Activated CD8-positive, alpha-beta T cell treated with anti-CD3 and anti-CD28 coated beads, Interleukin-2, amount 10 ng/mL, durations not matched to agents 7 days and 5 days (primary cell): ENCODE measurements around the gene PTCH2. TPM values are rescaled to one million over a fixed set of nuclear protein-coding genes. Genes with fewer than 3 reads are reported as not detected.
A peak's percentile ranks its signal among the peaks of the same experiment; 100 is the strongest.

Source experiments
- ATAC-seq: fragments of 150-1000 bp; cut with Tn5 transposase; one replicate; pipeline ENCODE4 v1.10.0; 2021; ENCODE audit warnings: moderate library complexity
- CTCF ChIA-PET: fragments of 350-600 bp; sonication (Branson Sonifier 250); formaldehyde crosslinking; loops from one replicate; lab custom pipeline; 2021; ENCODE audit warnings: antibody characterized with exemption; lab: Charles Lee
- POLR2A ChIA-PET: fragments of 350-600 bp; sonication (Branson Sonifier 250); formaldehyde crosslinking; loops from one replicate; lab custom pipeline; 2021; ENCODE audit warnings: antibody characterized with exemption; lab: Charles Lee
- DNase-seq: peaks from one replicate; pipeline ENCODE4 v3.0.0-alpha.2; 2020
- H3K27ac Mint-ChIP-seq: one replicate; pipeline ENCODE4 v1.8.0; 2021; ENCODE audit warnings: mild to moderate bottlenecking, mixed read lengths
- H3K27me3 Mint-ChIP-seq: one replicate; pipeline ENCODE4 v1.8.0; 2021; ENCODE audit warnings: low read depth, mixed read lengths
- H3K36me3 Mint-ChIP-seq: one replicate; pipeline ENCODE4 v1.8.0; 2021; ENCODE audit warnings: low read depth, mixed read lengths
- H3K4me1 Mint-ChIP-seq: one replicate; pipeline ENCODE4 v1.8.0; 2021; ENCODE audit warnings: low read depth, mixed read lengths
- H3K4me3 Mint-ChIP-seq: one replicate; pipeline ENCODE4 v1.8.0; 2021; ENCODE audit warnings: mild to moderate bottlenecking, mixed read lengths
- H3K9me3 Mint-ChIP-seq: one replicate; pipeline ENCODE4 v1.8.0; 2022; ENCODE audit warnings: mixed read lengths; ENCODE audit not compliant: insufficient read depth
- total RNA-seq, 2 experiments: library from RNA; stranded (reverse); gene quantifications; one replicate each; pipeline ENCODE4 v1.2.3, GENCODE V29; 2021

PTCH2 gene, protein sequence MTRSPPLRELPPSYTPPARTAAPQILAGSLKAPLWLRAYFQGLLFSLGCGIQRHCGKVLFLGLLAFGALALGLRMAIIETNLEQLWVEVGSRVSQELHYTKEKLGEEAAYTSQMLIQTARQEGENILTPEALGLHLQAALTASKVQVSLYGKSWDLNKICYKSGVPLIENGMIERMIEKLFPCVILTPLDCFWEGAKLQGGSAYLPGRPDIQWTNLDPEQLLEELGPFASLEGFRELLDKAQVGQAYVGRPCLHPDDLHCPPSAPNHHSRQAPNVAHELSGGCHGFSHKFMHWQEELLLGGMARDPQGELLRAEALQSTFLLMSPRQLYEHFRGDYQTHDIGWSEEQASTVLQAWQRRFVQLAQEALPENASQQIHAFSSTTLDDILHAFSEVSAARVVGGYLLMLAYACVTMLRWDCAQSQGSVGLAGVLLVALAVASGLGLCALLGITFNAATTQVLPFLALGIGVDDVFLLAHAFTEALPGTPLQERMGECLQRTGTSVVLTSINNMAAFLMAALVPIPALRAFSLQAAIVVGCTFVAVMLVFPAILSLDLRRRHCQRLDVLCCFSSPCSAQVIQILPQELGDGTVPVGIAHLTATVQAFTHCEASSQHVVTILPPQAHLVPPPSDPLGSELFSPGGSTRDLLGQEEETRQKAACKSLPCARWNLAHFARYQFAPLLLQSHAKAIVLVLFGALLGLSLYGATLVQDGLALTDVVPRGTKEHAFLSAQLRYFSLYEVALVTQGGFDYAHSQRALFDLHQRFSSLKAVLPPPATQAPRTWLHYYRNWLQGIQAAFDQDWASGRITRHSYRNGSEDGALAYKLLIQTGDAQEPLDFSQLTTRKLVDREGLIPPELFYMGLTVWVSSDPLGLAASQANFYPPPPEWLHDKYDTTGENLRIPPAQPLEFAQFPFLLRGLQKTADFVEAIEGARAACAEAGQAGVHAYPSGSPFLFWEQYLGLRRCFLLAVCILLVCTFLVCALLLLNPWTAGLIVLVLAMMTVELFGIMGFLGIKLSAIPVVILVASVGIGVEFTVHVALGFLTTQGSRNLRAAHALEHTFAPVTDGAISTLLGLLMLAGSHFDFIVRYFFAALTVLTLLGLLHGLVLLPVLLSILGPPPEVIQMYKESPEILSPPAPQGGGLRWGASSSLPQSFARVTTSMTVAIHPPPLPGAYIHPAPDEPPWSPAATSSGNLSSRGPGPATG
- total RNA-seq, result 1 to 10 TPM; 1.3 to 1.4 TPM

DNA sequence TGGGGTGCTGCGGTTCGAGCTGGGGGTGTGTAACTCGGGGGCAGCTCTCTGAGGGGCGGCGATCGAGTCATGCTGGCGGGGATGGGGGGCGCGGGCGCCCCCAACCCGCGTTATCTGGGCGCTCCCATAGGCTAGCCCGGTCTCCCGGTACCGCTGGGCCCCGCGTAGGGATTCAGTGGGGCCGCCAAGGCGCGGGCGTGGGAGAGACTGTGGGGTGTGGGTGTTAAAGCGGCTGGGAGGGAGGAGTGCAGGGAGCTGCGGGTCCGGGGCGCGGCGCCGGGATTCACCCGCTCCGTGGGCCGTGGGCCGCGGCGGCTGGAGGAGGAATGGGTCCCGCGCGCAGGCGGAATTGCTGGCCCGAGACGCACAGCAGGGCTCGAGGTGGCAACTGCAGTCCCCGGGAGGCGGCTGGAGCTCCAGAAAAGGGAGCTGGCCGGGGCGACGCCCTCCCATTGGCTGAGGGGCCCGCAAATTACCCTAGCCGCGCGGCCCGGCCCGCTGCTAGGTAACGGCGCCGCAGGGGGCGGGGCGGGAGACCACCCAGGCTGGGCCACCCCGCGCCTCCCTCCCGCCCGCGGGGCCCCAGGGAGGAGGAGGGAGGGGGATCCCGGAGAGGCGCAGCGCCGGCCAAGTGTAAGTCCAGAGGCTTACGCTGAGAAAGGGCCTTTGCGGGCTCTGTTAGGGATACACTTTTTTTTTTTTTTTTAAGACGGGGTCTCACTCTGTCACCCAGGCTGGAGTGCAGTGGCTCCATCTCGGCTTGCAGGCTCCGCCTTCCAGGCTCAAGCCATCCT, at the start of gene PTCH2:
TSS of gene PTCH2 (minus strand) at position 392 of the 794 bp plus-strand sequence. CDS start at position 71, 321 bp downstream.
- ChIA-PET POLR2A (interaction anchor here (0.6 to 1.2 kb wide), 3 partner anchors 23 to 114 kb away, joined by 4 to 7 read pairs (median 4); no protein-coding TSS in a partner anchor), CTCF (interaction anchor here (2.1 kb wide), 1 partner anchor 43 kb away, joined by 5 read pairs; the partner anchor contains the start of gene PLK3)
- Mint-ChIP-seq H3K9me3 (no peaks in the 10 kb centered on the region), H3K4me1 (peaks cover 4% of the 10 kb centered on the region), H3K27ac (no peak within 1 kb of the TSS), H3K27me3 (peaks cover 16% of the 10 kb centered on the region), H3K4me3 (peak within 1 kb of the TSS; percentile 65), H3K36me3 (peaks cover 9% of the 10 kb centered on the region)
- peak; percentile 70 for ATAC-seq
- DNase-seq, result peak; percentile 33

DNA sequence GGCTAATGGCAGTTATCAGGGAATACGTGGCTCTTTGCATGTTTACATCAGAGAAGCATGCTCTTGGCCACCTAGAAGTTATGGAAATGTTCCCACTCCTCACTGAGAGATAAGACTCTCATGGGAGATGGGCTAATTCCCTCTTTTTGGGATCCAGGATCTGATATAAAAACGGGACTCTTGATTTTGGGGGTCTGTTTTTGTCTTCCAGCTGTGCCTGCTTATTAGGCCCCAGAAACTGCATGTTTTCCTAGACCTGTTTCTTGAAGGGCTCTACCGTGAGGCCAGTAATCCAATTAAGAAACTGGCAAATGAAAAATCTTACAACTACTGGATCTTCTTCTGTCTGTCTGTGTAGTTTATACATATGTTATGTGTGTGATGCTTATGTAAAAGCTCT, 47.0 kb upstream of the PTCH2 start:
- peaks cover 25% of the 10 kb centered on the region for H3K9me3 Mint-ChIP-seq
- POLR2A ChIA-PET, result interaction anchor here (0.6 kb wide), 1 partner anchor 157 kb away, joined by 3 read pairs; no protein-coding TSS in a partner anchor
- H3K4me3 Mint-ChIP-seq, result no peak overlapping the region
- DNase-seq (no peak), ATAC-seq (no peak)
- no peaks in the 10 kb centered on the region for H3K27me3 Mint-ChIP-seq
- no peaks in the 10 kb centered on the region for H3K4me1 Mint-ChIP-seq
- no peak overlapping the region for H3K27ac Mint-ChIP-seq
- CTCF ChIA-PET, result no interaction called here
- H3K36me3 Mint-ChIP-seq, result peaks cover 58% of the 10 kb centered on the region

DNA sequence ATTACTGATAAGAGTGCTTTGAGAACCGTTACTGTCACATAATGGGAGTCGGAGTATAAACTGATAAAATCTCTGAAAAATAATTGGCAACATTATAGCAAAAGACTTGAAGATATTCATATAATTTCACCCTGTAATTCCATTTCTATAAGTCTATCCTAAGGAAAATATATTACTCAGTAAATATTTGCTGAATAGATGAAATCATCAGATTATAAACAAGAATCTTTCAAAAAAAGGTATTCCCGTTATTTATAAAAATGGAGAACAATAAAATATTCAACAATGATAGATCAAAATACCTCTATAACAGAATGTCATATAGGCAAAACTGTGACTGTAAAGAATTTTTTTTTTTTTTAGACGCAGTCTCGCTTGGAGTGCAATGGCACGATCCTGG, 42.4 kb upstream of the PTCH2 start:
- Mint-ChIP-seq H3K4me3 (no peak overlapping the region), H3K36me3 (peaks cover 54% of the 10 kb centered on the region), H3K27me3 (no peaks in the 10 kb centered on the region), H3K4me1 (no peaks in the 10 kb centered on the region), H3K27ac (no peak overlapping the region), H3K9me3 (peaks cover 25% of the 10 kb centered on the region)
- POLR2A ChIA-PET, result interaction anchor here (1.1 kb wide), 1 partner anchor 164 kb away, joined by 4 read pairs; no protein-coding TSS in a partner anchor
- CTCF ChIA-PET, result no interaction called here
- DNase-seq (no peak), ATAC-seq (no peak)

DNA sequence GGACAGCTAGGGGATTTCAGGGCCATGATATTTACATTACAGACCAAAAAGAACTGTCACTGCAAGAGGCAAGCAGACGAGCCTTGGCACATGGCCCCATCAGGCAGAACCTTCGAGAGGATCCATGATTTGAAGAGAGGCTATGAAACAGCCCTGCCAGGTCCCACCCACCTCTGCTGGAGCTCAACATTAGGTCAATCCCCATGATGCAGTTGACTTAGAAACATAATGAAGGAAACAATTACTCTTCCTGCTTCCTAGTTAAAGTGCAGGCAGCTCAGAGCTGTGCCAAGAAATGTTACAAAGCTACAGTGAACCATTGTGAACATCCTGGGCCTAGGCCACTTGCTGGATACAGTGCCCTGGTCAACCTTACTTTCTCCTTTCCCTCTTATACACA, 41.7 kb upstream of the PTCH2 start:
- CTCF ChIA-PET, result interaction anchor here (1.4 to 1.5 kb wide), 2 partner anchors 10 to 48 kb away, joined by 4 read pairs; no protein-coding TSS in a partner anchor
- H3K36me3 Mint-ChIP-seq, result peaks cover 52% of the 10 kb centered on the region
- POLR2A ChIA-PET, result interaction anchor here (1.1 kb wide), 1 partner anchor 163 kb away, joined by 4 read pairs; no protein-coding TSS in a partner anchor
- H3K27ac Mint-ChIP-seq, result no peak overlapping the region
- DNase-seq, result no peak
- no peaks in the 10 kb centered on the region for H3K4me1 Mint-ChIP-seq
- ATAC-seq, result no peak
- H3K27me3 Mint-ChIP-seq, result no peaks in the 10 kb centered on the region
- no peak overlapping the region for H3K4me3 Mint-ChIP-seq
- peaks cover 21% of the 10 kb centered on the region for H3K9me3 Mint-ChIP-seq

DNA sequence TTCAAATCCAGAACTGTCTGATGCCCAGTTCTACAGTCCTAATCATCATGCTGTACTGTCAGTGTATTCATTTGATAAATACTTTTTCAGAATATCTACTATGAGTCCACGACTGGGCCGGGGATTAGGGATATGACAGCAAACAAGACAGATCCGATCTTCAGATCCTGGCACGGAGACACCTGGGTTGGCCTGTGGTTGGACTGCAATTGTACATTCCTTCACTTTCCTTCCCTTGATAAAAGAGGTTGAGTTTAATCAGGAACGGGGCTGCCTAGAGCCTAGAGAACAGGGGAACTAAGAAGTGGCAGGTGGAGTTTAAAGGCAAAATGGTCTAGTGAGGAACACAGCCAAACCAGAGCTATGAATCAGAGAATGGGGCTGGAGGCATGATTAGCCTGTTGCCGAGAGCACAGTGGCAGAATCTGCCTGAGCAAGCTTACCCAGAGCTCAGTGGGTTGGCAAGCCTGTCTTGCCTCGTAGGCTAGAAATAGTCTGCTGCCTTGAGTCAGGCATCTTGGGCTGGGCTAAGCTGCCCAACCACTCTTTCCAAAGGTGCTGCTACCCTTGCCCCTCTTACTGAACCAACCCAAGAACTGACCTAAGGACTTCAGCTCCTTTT, 38.1 kb upstream of the PTCH2 start:
- DNase-seq, result no peak
- ATAC-seq, result no peak
- no peaks in the 10 kb centered on the region for H3K9me3 Mint-ChIP-seq
- ChIA-PET POLR2A (interaction anchor here (0.6 kb wide), 1 partner anchor 151 kb away, joined by 3 read pairs; no protein-coding TSS in a partner anchor), CTCF (interaction anchor here (1.1 kb wide), 1 partner anchor 19 kb away, joined by 3 read pairs; no protein-coding TSS in a partner anchor)
- H3K4me3 Mint-ChIP-seq, result no peak overlapping the region
- H3K36me3 Mint-ChIP-seq, result peaks cover 29% of the 10 kb centered on the region
- H3K27ac Mint-ChIP-seq, result no peak overlapping the region
- H3K4me1 Mint-ChIP-seq, result no peaks in the 10 kb centered on the region
- H3K27me3 Mint-ChIP-seq, result no peaks in the 10 kb centered on the region

DNA sequence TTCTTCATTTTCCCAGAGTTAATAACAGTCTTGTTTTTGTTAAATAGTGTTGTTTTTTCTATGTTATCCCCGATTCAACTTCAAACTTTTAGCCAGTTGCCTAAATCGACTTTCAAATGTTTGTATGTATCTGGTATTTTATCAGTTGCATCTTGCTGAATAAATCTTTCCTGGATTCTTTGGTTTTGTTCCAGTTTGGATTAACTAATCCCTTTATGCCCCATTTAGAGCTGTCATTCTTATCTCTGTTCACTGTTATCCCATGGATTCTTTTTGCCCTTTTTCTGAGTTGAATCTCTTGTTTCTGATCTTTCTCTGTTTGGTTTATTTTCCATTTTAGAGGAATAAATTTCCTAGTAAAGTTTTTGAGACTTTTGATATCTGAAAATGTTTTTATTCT, 31.1 kb upstream of the PTCH2 start:
- DNase-seq (no peak), ATAC-seq (no peak)
- Mint-ChIP-seq H3K27me3 (no peaks in the 10 kb centered on the region), H3K4me3 (no peak overlapping the region), H3K4me1 (no peaks in the 10 kb centered on the region), H3K9me3 (no peaks in the 10 kb centered on the region), H3K27ac (no peak overlapping the region), H3K36me3 (peaks cover 29% of the 10 kb centered on the region)
- CTCF ChIA-PET, result no interaction called here
- POLR2A ChIA-PET, result no interaction called here

DNA sequence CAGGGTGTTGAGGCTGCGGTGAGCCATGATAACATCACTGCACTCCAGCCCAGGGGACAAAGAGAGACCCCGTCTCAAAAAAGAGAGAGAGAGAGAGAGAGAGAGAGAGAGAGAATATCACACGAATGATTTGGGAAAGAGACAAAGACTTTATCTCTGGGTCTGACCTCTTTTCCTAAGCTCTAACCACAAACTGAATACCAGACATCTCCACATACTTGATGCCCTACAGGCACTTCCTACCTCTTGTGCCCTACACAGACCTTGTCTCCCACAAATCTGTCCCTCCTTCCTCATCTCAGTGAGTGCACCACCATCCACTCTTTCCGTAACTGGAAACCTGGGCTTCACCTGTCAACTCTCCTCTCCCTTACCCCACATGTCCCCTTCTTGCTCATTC, 27.0 kb upstream of the PTCH2 start:
- POLR2A ChIA-PET, result no interaction called here
- H3K36me3 Mint-ChIP-seq, result peaks cover 37% of the 10 kb centered on the region
- H3K27me3 Mint-ChIP-seq, result no peaks in the 10 kb centered on the region
- ATAC-seq (no peak), DNase-seq (no peak)
- CTCF ChIA-PET, result no interaction called here
- H3K4me1 Mint-ChIP-seq, result no peaks in the 10 kb centered on the region
- no peak overlapping the region for H3K4me3 Mint-ChIP-seq
- H3K27ac Mint-ChIP-seq, result no peak overlapping the region
- no peaks in the 10 kb centered on the region for H3K9me3 Mint-ChIP-seq

DNA sequence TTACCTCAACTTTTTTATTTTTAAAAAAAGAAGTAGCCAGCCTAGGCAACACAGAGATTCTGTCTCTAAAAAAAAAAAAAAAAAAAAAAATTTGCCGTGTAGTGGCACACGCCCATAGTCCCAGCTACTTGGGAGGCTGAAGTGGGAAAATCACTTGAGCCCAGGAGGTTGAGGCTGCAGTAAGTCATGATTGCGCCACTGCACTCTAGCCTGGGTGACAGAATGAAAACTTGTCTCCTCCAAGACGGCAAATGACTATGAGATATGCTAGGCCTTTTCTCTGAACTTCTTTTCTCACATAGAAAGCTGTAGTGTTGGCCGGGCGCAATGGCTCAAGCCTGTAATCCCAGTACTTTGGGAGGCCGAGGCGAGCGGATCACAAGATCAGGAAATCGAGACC, 24.7 kb upstream of the PTCH2 start:
- DNase-seq, result no peak
- CTCF ChIA-PET, result interaction anchor here (1.5 kb wide), 1 partner anchor 20 kb away, joined by 5 read pairs; no protein-coding TSS in a partner anchor
- Mint-ChIP-seq H3K4me3 (no peak overlapping the region), H3K27ac (no peak overlapping the region), H3K9me3 (no peaks in the 10 kb centered on the region), H3K27me3 (no peaks in the 10 kb centered on the region), H3K4me1 (no peaks in the 10 kb centered on the region), H3K36me3 (peaks cover 32% of the 10 kb centered on the region)
- no peak for ATAC-seq
- POLR2A ChIA-PET, result interaction anchor here (1.4 kb wide), 1 partner anchor 146 kb away, joined by 4 read pairs; no protein-coding TSS in a partner anchor

DNA sequence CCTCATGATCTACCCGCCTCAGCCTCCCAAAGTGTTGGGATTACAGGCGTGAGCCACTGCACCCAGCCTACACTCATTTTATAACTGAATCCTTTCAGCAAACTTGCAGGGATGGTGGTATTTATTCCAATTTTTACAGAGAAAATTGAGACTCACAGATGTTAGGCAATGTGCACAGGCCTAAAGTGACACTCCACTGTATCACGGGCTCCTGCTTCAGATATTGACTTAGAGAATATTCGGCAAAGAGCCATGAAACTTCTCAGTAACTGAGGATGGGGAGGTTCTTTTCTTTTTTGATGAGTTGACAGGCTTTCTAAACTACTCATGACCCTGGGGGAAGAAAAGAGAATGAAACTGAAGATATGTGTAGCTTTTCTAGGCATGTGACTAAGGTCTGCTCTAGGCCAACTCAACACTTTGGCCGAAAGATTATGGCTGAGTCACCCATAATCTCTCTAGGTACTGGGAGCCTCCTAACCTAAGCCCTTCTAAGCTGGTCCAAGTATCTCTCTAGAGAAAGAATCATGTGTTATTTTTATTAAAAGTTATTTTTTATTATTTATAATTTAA, 19.9 kb upstream of the PTCH2 start:
- Mint-ChIP-seq H3K36me3 (peaks cover 15% of the 10 kb centered on the region), H3K4me3 (no peak overlapping the region), H3K27ac (no peak overlapping the region), H3K4me1 (no peaks in the 10 kb centered on the region), H3K9me3 (no peaks in the 10 kb centered on the region), H3K27me3 (no peaks in the 10 kb centered on the region)
- ATAC-seq, result no peak
- CTCF ChIA-PET, result interaction anchor here (0.6 kb wide), 1 partner anchor 36 kb away, joined by 3 read pairs; no protein-coding TSS in a partner anchor
- POLR2A ChIA-PET, result no interaction called here
- no peak for DNase-seq

DNA sequence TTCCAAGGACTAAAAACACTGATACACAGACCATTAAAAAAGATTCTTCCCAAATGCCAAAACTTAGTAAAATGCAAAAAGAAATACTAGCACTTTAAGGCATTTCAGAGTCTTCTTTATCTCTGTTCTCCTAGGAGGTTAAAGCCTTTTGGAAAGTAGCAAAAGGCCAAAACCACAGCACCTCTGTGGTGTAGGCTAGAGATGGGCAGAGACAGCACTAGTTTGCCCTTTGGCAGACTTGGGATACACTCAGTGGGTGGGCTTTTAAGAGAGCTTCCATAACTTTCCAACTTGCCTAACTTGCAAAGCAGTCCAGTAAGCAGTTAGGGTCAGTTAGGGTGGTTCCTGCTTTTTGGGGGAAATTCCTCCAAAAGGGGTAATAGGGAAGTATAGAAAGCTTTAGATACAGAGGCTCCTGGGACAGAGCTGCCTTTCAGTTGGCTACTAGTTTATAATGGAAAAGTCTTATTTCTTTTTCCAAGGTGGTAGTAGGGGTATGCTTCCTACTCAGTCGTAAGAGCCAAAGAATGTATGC, 17.9 kb upstream of the PTCH2 start:
- ATAC-seq (no peak), DNase-seq (no peak)
- ChIA-PET CTCF (interaction anchor here (0.5 to 1.1 kb wide), 2 partner anchors 8 to 53 kb away, joined by 3 read pairs; no protein-coding TSS in a partner anchor), POLR2A (no interaction called here)
- Mint-ChIP-seq H3K27me3 (no peaks in the 10 kb centered on the region), H3K27ac (no peak overlapping the region), H3K36me3 (peaks cover 13% of the 10 kb centered on the region), H3K4me3 (no peak overlapping the region), H3K9me3 (no peaks in the 10 kb centered on the region), H3K4me1 (no peaks in the 10 kb centered on the region)
